Transverse colon (tissue), 4 donors: ENCODE measurements around the gene KIF1A.

Experiments
- CTCF ChIP-seq, 5 experiments: fragments of 200-600 bp in 3 of 5; fragments of 450-650 bp in 2 of 5; sonication (generic) in 3 of 5; IDR thresholded peaks; 1 replicate in 2 of 5; 2 replicates in 3 of 5; pipeline ENCODE4 v1.5.1; 2016 to 2017; ENCODE audit warnings: antibody characterized with exemption in 5 of 5, inconsistent platforms in 3 of 5, mild to moderate bottlenecking in 2 of 5, moderate library complexity in 1 of 5
- EP300 ChIP-seq: sonication (generic); formaldehyde crosslinking; IDR thresholded peaks from one replicate; pipeline ENCODE4 v1.6.1; 2017; ENCODE audit warnings: antibody characterized with exemption, low read depth
- POLR2A ChIP-seq: fragments of 450-650 bp; IDR thresholded peaks from one replicate; pipeline ENCODE4 v1.6.1; 2016; ENCODE audit warnings: antibody characterized with exemption, mild to moderate bottlenecking, moderate library complexity
- POLR2AphosphoS5 ChIP-seq, 3 donors: sonication (generic); formaldehyde crosslinking; IDR thresholded peaks; one replicate each; pipeline ENCODE4 v1.6.1; 2016; ENCODE audit warnings: antibody characterized with exemption in 3 of 3

GRCh38 chr2:240847817-240848216 is 27.8 kb upstream of the KIF1A start:
- no peak for TF ChIP-seq POLR2A
- no peak for TF ChIP-seq CTCF (IDR thresholded peaks at IDR 0.05)
- no peak for TF ChIP-seq POLR2AphosphoS5 (IDR thresholded peaks at IDR 0.05)
- no peak for TF ChIP-seq EP300
